HEK293T (cell line): ENCODE data around the gene MED12L.

Experiments used
- ARNT ChIP-seq: fragments of 450-650 bp; IDR thresholded peaks from 2 replicates; pipeline ENCODE4 v1.6.1; 2017; ENCODE audit warnings: mild to moderate bottlenecking
- BHLHE40 ChIP-seq: fragments of 450-650 bp; IDR thresholded peaks from 2 replicates; pipeline ENCODE4 v1.6.1; 2016; ENCODE audit warnings: mild to moderate bottlenecking, moderate library complexity, borderline replicate concordance
- FOXA1 ChIP-seq: fragments of 450-650 bp; IDR thresholded peaks from 2 replicates; pipeline ENCODE4 v1.6.1; 2016; ENCODE audit warnings: mild to moderate bottlenecking
- FOXK2 ChIP-seq: fragments of 450-650 bp; IDR thresholded peaks from 2 replicates; pipeline ENCODE4 v1.6.1; 2016; ENCODE audit warnings: mild to moderate bottlenecking
- FOXM1 ChIP-seq: fragments of 450-650 bp; IDR thresholded peaks from 2 replicates; pipeline ENCODE4 v1.6.1; 2017; ENCODE audit warnings: mild to moderate bottlenecking, borderline replicate concordance
- HDGF ChIP-seq: fragments of 450-650 bp; IDR thresholded peaks from 2 replicates; pipeline ENCODE4 v1.6.1; 2017; ENCODE audit warnings: antibody characterized with exemption, borderline replicate concordance
- L3MBTL2 ChIP-seq: fragments of 450-650 bp; conservative IDR thresholded peaks from 2 replicates; pipeline ENCODE4 v1.6.1; 2016; ENCODE audit warnings: mild to moderate bottlenecking
- LEF1 ChIP-seq: fragments of 450-650 bp; IDR thresholded peaks from 2 replicates; pipeline ENCODE4 v1.6.1; 2017; ENCODE audit warnings: mild to moderate bottlenecking, borderline replicate concordance
- SP1 ChIP-seq: fragments of 450-650 bp; IDR thresholded peaks from 2 replicates; pipeline ENCODE4 v1.6.1; 2017
- ZNF384 ChIP-seq: fragments of 450-650 bp; IDR thresholded peaks from 2 replicates; pipeline ENCODE4 v1.6.1; 2016

GRCh38 chr3:151230646-151231045 is 145.2 kb downstream of the MED12L start:
- no peak for TF ChIP-seq FOXA1
- TF ChIP-seq ZNF384 = no peak
- no peak for TF ChIP-seq ARNT
- TF ChIP-seq FOXM1 = no peak
- TF ChIP-seq L3MBTL2 = no peak
- no peak for TF ChIP-seq SP1
- TF ChIP-seq HDGF = no peak
- no peak for TF ChIP-seq BHLHE40
- TF ChIP-seq LEF1 = no peak
- no peak for TF ChIP-seq FOXK2
